ENCODE results near the gene DDX10. TPM values are rescaled to one million over a fixed set of nuclear protein-coding genes. Genes with fewer than 3 reads are reported as not detected.

The DDX10 gene
- total RNA-seq, 1 donor from 2014 or later = 32.2 TPM

DNA sequence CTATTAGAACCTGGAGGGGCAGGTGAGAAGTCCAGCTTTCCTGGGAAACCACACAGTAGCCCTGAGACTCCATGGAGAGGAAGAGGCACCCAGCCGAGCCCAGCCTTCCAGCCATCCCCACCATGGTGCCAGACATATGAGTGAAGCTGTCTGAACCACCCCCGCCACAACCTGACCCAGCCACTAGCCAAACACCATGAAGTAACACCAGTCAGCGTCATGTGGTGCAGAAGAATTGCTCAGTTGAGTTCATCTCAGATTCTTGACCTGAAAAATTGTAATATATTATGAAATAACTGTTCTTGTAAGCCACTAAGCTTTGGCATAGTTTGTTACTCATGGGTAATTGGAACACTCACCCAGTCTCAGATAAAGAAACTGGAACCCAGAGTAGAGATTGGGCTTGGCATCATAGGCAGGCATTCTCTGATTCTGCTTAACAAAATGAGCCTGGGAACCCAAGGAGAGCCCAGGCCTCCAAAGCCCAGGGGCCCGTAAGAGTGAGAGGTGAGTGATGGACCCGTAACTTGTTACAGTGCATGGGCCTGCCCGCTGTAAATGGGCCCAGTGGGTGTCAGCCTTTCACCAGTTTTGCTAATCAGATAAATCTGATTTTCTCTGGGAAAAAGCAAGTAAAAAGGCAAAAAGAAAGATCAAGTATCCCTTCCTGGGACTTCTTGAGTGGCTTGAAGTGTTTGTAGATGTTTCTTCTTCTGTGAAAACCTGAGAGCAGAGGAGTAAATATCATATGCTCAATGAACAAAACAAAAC is 305.5 kb downstream of the DDX10 start:
- no peaks in the 10 kb centered on the region for H3K79me2 ChIP-seq (ENCODE audit: insufficient read depth, low read length)
- no peak for FAIRE-seq
- H3K9me3 Mint-ChIP-seq (ENCODE audit: unreplicated experiment) = peaks cover 3% of the 10 kb centered on the region
- H3K9me3 ChIP-seq (ENCODE audit: insufficient read depth, low read depth, low read length) = no peaks in the 10 kb centered on the region
- H3K36me3 ChIP-seq (ENCODE audit: insufficient read depth, low read length) = no peaks in the 10 kb centered on the region
- TF ChIP-seq, protein P1, sequence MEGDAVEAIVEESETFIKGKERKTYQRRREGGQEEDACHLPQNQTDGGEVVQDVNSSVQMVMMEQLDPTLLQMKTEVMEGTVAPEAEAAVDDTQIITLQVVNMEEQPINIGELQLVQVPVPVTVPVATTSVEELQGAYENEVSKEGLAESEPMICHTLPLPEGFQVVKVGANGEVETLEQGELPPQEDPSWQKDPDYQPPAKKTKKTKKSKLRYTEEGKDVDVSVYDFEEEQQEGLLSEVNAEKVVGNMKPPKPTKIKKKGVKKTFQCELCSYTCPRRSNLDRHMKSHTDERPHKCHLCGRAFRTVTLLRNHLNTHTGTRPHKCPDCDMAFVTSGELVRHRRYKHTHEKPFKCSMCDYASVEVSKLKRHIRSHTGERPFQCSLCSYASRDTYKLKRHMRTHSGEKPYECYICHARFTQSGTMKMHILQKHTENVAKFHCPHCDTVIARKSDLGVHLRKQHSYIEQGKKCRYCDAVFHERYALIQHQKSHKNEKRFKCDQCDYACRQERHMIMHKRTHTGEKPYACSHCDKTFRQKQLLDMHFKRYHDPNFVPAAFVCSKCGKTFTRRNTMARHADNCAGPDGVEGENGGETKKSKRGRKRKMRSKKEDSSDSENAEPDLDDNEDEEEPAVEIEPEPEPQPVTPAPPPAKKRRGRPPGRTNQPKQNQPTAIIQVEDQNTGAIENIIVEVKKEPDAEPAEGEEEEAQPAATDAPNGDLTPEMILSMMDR (IDR thresholded peaks at IDR 0.05; ENCODE audit: insufficient read depth, low read depth, low read length) = no peak
- TF ChIP-seq EZH2 (IDR thresholded peaks at IDR 0.05; ENCODE audit: insufficient read depth, low read length) = no peak
- peaks cover 20% of the 10 kb centered on the region for H3K4me1 ChIP-seq (ENCODE audit: insufficient read depth, low read length)
- H3K36me3 Mint-ChIP-seq (ENCODE audit: low read depth, unreplicated experiment) = no peaks in the 10 kb centered on the region
- H3K4me2 ChIP-seq (ENCODE audit: low read length) = no peak overlapping the region
- H3K4me3 ChIP-seq (ENCODE audit: insufficient read depth, low read depth, low read length) = no peak overlapping the region
- H2AFZ ChIP-seq (ENCODE audit: low read depth, low read length) = no peak overlapping the region
- H3K4me1 Mint-ChIP-seq (ENCODE audit: low read depth, unreplicated experiment) = peaks cover 17% of the 10 kb centered on the region
- no peaks in the 10 kb centered on the region for H4K20me1 ChIP-seq (ENCODE audit: insufficient read depth, low read length)
- H3K9ac ChIP-seq (ENCODE audit: low read length) = no peak overlapping the region
- DNase-seq (ENCODE audit: low read depth) = no peak
- H3K27me3 Mint-ChIP-seq (ENCODE audit: low read depth, unreplicated experiment) = peaks cover 6% of the 10 kb centered on the region
- no peak overlapping the region for H3K4me3 Mint-ChIP-seq (ENCODE audit: unreplicated experiment)
- no peaks in the 10 kb centered on the region for H3K27me3 ChIP-seq (ENCODE audit: insufficient read depth, low read length)
- no peak overlapping the region for H3K27ac Mint-ChIP-seq (ENCODE audit: unreplicated experiment)
- H3K27ac ChIP-seq (ENCODE audit: low read depth, low read length) = no peak overlapping the region

DNA sequence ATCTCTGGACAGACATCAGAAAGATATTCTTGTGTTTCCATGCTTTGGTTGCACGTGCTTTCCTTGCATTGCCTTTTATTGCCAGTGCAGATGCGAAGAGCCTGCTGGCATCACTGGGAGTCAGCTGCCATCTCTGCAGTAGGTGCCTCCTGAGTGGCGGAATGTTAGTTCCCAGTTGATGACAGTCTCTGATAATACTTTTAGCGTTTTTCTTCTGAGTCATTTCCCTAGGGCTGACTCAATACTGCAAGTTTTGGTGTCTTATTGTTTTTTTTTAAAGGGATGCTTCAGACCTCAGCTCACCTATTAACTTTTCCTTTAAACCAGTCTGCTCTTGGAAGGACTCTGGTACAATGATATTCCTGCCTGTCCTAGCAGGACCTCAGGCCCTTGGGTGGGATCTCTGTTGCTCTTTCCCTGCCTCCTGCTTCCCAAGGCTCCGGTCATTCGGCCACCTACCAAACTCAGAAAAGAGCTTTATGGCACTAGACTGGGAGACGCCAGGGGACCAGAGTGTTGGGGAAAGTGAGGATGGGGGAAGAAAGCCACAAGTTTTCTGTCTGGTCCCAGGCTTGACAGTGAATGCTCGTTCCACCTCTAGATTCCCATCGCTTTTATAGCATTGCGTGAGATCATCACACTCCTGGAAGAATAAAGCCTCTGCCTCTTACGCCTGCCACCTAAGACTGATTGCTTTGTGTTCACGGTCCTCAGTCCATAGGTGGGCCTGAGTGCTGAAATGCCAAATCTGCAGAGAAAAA is 308.7 kb downstream of the DDX10 start:
- H3K9me3 Mint-ChIP-seq (ENCODE audit: unreplicated experiment) = peaks cover 3% of the 10 kb centered on the region
- no peaks in the 10 kb centered on the region for H3K79me2 ChIP-seq (ENCODE audit: insufficient read depth, low read length)
- H3K27ac Mint-ChIP-seq (ENCODE audit: unreplicated experiment) = peak overlapping the region; percentile 82
- FAIRE-seq = peak; percentile 100
- H3K4me1 Mint-ChIP-seq (ENCODE audit: low read depth, unreplicated experiment) = peaks cover 10% of the 10 kb centered on the region
- H3K9me3 ChIP-seq (ENCODE audit: insufficient read depth, low read depth, low read length) = no peaks in the 10 kb centered on the region
- peak overlapping the region; percentile 58 for H3K4me2 ChIP-seq (ENCODE audit: low read length)
- H2AFZ ChIP-seq (ENCODE audit: low read depth, low read length) = no peak overlapping the region
- peaks cover 12% of the 10 kb centered on the region for H3K4me1 ChIP-seq (ENCODE audit: insufficient read depth, low read length)
- TF ChIP-seq, protein P1 (IDR thresholded peaks at IDR 0.05; ENCODE audit: insufficient read depth, low read depth, low read length) = no peak
- TF ChIP-seq EZH2 (IDR thresholded peaks at IDR 0.05; ENCODE audit: insufficient read depth, low read length) = no peak
- H4K20me1 ChIP-seq (ENCODE audit: insufficient read depth, low read length) = no peaks in the 10 kb centered on the region
- H3K27me3 ChIP-seq (ENCODE audit: insufficient read depth, low read length) = no peaks in the 10 kb centered on the region
- H3K4me3 Mint-ChIP-seq (ENCODE audit: unreplicated experiment) = no peak overlapping the region
- DNase-seq (ENCODE audit: low read depth) = peak; percentile 85
- H3K36me3 Mint-ChIP-seq (ENCODE audit: low read depth, unreplicated experiment) = no peaks in the 10 kb centered on the region
- H3K27me3 Mint-ChIP-seq (ENCODE audit: low read depth, unreplicated experiment) = peaks cover 4% of the 10 kb centered on the region
- no peak overlapping the region for H3K4me3 ChIP-seq (ENCODE audit: insufficient read depth, low read depth, low read length)
- peak overlapping the region; percentile 41 for H3K9ac ChIP-seq (ENCODE audit: low read length)
- H3K36me3 ChIP-seq (ENCODE audit: insufficient read depth, low read length) = no peaks in the 10 kb centered on the region
- H3K27ac ChIP-seq (ENCODE audit: low read depth, low read length) = peak overlapping the region; percentile 63
